Trophoblast cell (in vitro differentiated cells and primary cell): ENCODE data around the gene PPIE.
A peak's percentile ranks its signal among the peaks of the same experiment; 100 is the strongest.

Experiments used
- DNase-seq, 2 donors: peaks; one replicate each; pipeline ENCODE4 v3.0.0-alpha.2; 2016
- H2AFZ ChIP-seq: 2 replicates; pipeline ENCODE4 v1.6.1; 2013; ENCODE audit warnings: low read length, moderate library complexity, mild to moderate bottlenecking; ENCODE audit not compliant: insufficient read depth, poor library complexity
- H2AK5ac ChIP-seq: 2 replicates; pipeline ENCODE4 v1.6.1; 2013; ENCODE audit warnings: mild to moderate bottlenecking, low read length
- H2BK120ac ChIP-seq: 2 replicates; pipeline ENCODE4 v1.6.1; 2013; ENCODE audit warnings: low read length, mild to moderate bottlenecking, moderate library complexity; ENCODE audit not compliant: insufficient read depth, poor library complexity
- H2BK12ac ChIP-seq: 2 replicates; pipeline ENCODE4 v1.6.1; 2013; ENCODE audit warnings: mild to moderate bottlenecking, low read length, moderate library complexity
- H2BK5ac ChIP-seq: 2 replicates; pipeline ENCODE4 v1.6.1; 2013; ENCODE audit warnings: low read length, low read depth, moderate library complexity, mild to moderate bottlenecking; ENCODE audit not compliant: poor library complexity
- H3K14ac ChIP-seq: 2 replicates; pipeline ENCODE4 v1.6.1; 2013; ENCODE audit warnings: mild to moderate bottlenecking, low read length
- H3K18ac ChIP-seq: 2 replicates; pipeline ENCODE4 v1.6.1; 2013; ENCODE audit warnings: mild to moderate bottlenecking, low read length
- H3K23ac ChIP-seq: 2 replicates; pipeline ENCODE4 v1.6.1; 2013; ENCODE audit warnings: low read length
- H3K27ac ChIP-seq: 2 replicates; pipeline ENCODE4 v1.5.1; 2013; ENCODE audit warnings: low read depth, mild to moderate bottlenecking, inconsistent platforms, low read length, moderate library complexity
- H3K27me3 ChIP-seq: 2 replicates; pipeline ENCODE4 v1.6.1; 2013; ENCODE audit warnings: inconsistent platforms, mild to moderate bottlenecking, low read length, moderate library complexity; ENCODE audit not compliant: insufficient read depth
- H3K36me3 ChIP-seq, 2 experiments: 1 replicate in 1 of 2; 2 replicates in 1 of 2; pipeline ENCODE4 v1.6.1; 2013; ENCODE audit warnings: low read length in 2 of 2, mild to moderate bottlenecking in 2 of 2, moderate library complexity in 1 of 2; ENCODE audit not compliant: insufficient read depth in 2 of 2, control insufficient read depth in 1 of 2
- H3K4ac ChIP-seq: 2 replicates; pipeline ENCODE4 v1.6.1; 2013; ENCODE audit warnings: low read depth, mild to moderate bottlenecking, low read length, moderate library complexity
- H3K4me1 ChIP-seq, 2 experiments: 1 replicate in 1 of 2; 2 replicates in 1 of 2; pipeline ENCODE4 v1.6.1; 2013; ENCODE audit warnings: low read length in 2 of 2, mild to moderate bottlenecking in 2 of 2, moderate library complexity in 1 of 2; ENCODE audit not compliant: insufficient read depth in 2 of 2, control insufficient read depth in 1 of 2
- H3K4me2 ChIP-seq: 2 replicates; pipeline ENCODE4 v1.6.1; 2013; ENCODE audit warnings: inconsistent platforms, mild to moderate bottlenecking, low read length, moderate library complexity
- H3K4me3 ChIP-seq: 2 replicates; pipeline ENCODE4 v1.5.1; 2013; ENCODE audit warnings: mild to moderate bottlenecking, low read depth, low read length, inconsistent platforms
- H3K79me1 ChIP-seq: one replicate; pipeline ENCODE4 v1.6.1; 2013; ENCODE audit warnings: low read length
- H3K79me2 ChIP-seq: 2 replicates; pipeline ENCODE4 v1.6.1; 2013; ENCODE audit warnings: low read length, mild to moderate bottlenecking; ENCODE audit not compliant: control insufficient read depth, insufficient read depth, poor library complexity
- H3K9ac ChIP-seq: 2 replicates; pipeline ENCODE4 v1.6.1; 2013; ENCODE audit warnings: mild to moderate bottlenecking, low read length
- H3K9me3 ChIP-seq: 2 replicates; pipeline ENCODE4 v1.6.1; 2013; ENCODE audit warnings: low read depth, mild to moderate bottlenecking, control low read depth, inconsistent platforms, low read length; ENCODE audit not compliant: insufficient read depth
- H4K12ac ChIP-seq: 2 replicates; pipeline ENCODE4 v1.6.1; 2013; ENCODE audit warnings: low read depth, mild to moderate bottlenecking, low read length, moderate library complexity
- H4K8ac ChIP-seq: 2 replicates; pipeline ENCODE4 v1.6.1; 2013; ENCODE audit warnings: low read depth, mild to moderate bottlenecking, low read length, moderate library complexity
- H4K91ac ChIP-seq: one replicate; pipeline ENCODE4 v1.6.1; 2013; ENCODE audit warnings: low read depth, mild to moderate bottlenecking, low read length, moderate library complexity
- WGBS: extraction: QIAGEN DNeasy Blood & Tissue Kit; methylation state at CpG from one replicate; pipeline ENCODE4 v1.1.7; 2013; ENCODE audit warnings: missing lambda C conversion rate; ENCODE audit not compliant: insufficient read length, insufficient coverage; ENCODE audit errors: extremely low coverage; 5-methylcytosine and 5-hydroxymethylcytosine counted together

The PPIE gene

DNA sequence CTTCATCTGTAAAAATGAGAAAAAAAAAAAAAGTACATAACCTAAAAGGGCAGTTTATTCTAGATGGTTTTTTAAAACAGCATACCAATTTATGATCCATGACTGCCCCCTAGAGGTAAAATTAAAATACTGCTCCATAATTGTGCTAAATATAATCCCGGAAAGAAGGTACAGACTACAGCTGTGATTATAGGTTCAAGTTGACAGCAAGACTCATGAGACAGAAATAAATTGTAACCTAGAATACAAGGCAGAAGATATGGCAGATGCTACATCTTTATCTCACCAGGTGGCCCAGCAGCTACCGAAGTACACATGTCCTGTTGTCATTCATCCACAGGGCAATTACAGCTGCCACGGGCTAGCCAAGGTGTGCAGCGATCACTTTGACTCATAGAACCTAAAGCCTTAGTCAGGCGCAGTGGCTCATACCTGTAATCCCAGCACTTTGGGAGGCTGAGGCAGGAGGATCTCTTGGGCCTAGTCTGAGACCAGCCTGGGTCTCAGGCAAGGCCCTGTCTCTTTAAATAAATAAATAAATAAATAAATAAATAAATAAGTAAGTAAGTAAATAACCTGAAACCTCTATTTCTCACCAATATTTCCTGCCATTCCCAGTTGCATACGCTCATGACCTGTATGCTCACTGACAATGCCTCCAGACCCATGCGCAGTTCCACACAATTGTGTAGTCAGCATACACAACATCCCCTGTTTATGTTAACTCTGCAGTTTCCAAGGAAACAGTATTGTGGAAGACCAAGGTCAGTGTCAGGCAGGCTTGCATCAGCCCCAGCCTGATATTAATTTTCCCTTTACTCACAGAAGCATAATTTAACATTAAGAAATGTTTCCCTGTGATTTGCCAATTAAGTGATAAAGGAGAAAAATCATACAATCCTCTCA, 18.3 kb upstream of the PPIE start:
- H3K36me3 ChIP-seq = no peaks in the 10 kb centered on the region
- H4K12ac ChIP-seq = no peak overlapping the region
- no peak overlapping the region for H2BK5ac ChIP-seq
- H3K4me3 ChIP-seq = no peak overlapping the region
- H3K27ac ChIP-seq = no peak overlapping the region
- no peak overlapping the region for H2AK5ac ChIP-seq
- H3K27me3 ChIP-seq = peaks cover 8% of the 10 kb centered on the region
- no peak overlapping the region for H3K23ac ChIP-seq
- no peak overlapping the region for H2BK12ac ChIP-seq
- H2BK120ac ChIP-seq = no peak overlapping the region
- no peak overlapping the region for H3K18ac ChIP-seq
- no peaks in the 10 kb centered on the region for H3K79me1 ChIP-seq
- H3K4me2 ChIP-seq = no peak overlapping the region
- no peak overlapping the region for H3K4ac ChIP-seq
- peak; percentile 8 to 89 for DNase-seq
- H3K79me2 ChIP-seq = no peaks in the 10 kb centered on the region
- H2AFZ ChIP-seq = no peak overlapping the region
- H3K9me3 ChIP-seq = no peaks in the 10 kb centered on the region
- no peak overlapping the region for H4K91ac ChIP-seq
- no peak overlapping the region for H3K9ac ChIP-seq
- H4K8ac ChIP-seq = no peak overlapping the region
- no CpG with 5 or more reads among the region's 7 CpGs for WGBS
- H3K14ac ChIP-seq = no peak overlapping the region
- no peaks in the 10 kb centered on the region for H3K4me1 ChIP-seq

- Histone ChIP-seq H3K4me1 (no peaks in the 10 kb centered on the region), H3K23ac (no peak overlapping the region), H4K12ac (no peak overlapping the region), H2BK12ac (no peak overlapping the region), H2BK120ac (no peak overlapping the region), H3K9me3 (no peaks in the 10 kb centered on the region), H3K27ac (no peak overlapping the region), H3K4me3 (no peak overlapping the region), H3K36me3 (no peaks in the 10 kb centered on the region), H3K27me3 (peaks cover 8% of the 10 kb centered on the region), H3K18ac (no peak overlapping the region), H4K91ac (no peak overlapping the region), H2AFZ (no peak overlapping the region), H3K79me2 (no peaks in the 10 kb centered on the region), H2BK5ac (no peak overlapping the region), H3K4me2 (no peak overlapping the region), H3K79me1 (no peaks in the 10 kb centered on the region), H3K4ac (no peak overlapping the region), H2AK5ac (no peak overlapping the region), H3K14ac (no peak overlapping the region), H3K9ac (no peak overlapping the region), H4K8ac (no peak overlapping the region)
- DNase-seq = no peak
These were observed 17.0 kb upstream of the PPIE start for GRCh38 chr1:39721664-39722063.

- peaks cover 9% of the 10 kb centered on the region for H3K27me3 ChIP-seq
- no peaks in the 10 kb centered on the region for H3K79me1 ChIP-seq
- no peak overlapping the region for H3K4ac ChIP-seq
- H3K79me2 ChIP-seq = no peaks in the 10 kb centered on the region
- no peak overlapping the region for H3K14ac ChIP-seq
- no peak overlapping the region for H4K12ac ChIP-seq
- H2BK12ac ChIP-seq = no peak overlapping the region
- H2BK5ac ChIP-seq = no peak overlapping the region
- H2AFZ ChIP-seq = no peak overlapping the region
- no peak overlapping the region for H2AK5ac ChIP-seq
- no peak overlapping the region for H2BK120ac ChIP-seq
- no peak overlapping the region for H3K27ac ChIP-seq
- H3K9me3 ChIP-seq = no peaks in the 10 kb centered on the region
- H3K23ac ChIP-seq = no peak overlapping the region
- no peak overlapping the region for H3K4me3 ChIP-seq
- no peaks in the 10 kb centered on the region for H3K36me3 ChIP-seq
- no peak overlapping the region for H3K18ac ChIP-seq
- no CpG with 5 or more reads among the region's 2 CpGs for WGBS
- no peak overlapping the region for H3K4me2 ChIP-seq
- no peak overlapping the region for H3K9ac ChIP-seq
- no peak overlapping the region for H4K8ac ChIP-seq
- no peaks in the 10 kb centered on the region for H3K4me1 ChIP-seq
- DNase-seq = peak; percentile 34 to 63
- no peak overlapping the region for H4K91ac ChIP-seq
These were observed 16.2 kb upstream of the PPIE start for GRCh38 chr1:39722495-39722894.

DNA sequence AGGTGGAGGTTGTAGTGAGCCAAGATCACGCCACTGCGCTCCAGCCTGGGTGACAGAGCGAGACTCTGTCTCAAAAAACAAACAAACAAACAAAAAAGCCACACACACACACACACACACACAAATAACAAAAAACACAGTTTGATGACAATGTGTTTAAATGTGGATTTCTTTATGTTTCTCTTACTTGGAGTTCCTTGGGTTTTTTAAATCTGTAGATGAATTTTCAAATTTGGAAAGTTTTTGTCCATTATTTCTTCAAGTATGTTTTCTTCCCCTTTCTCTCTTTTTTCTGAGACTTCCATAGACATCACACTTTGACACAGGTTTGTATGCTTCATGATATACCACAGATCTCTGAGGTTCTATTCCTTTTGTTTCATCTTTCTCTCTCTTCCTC, 12.1 kb upstream of the PPIE start:
- Histone ChIP-seq H2BK120ac (no peak overlapping the region), H3K79me1 (no peaks in the 10 kb centered on the region), H3K4ac (no peak overlapping the region), H3K9me3 (no peaks in the 10 kb centered on the region), H4K8ac (no peak overlapping the region), H3K9ac (no peak overlapping the region), H2AK5ac (no peak overlapping the region), H4K91ac (no peak overlapping the region), H3K18ac (no peak overlapping the region), H3K23ac (no peak overlapping the region), H4K12ac (no peak overlapping the region), H3K27me3 (peaks cover 12% of the 10 kb centered on the region), H3K4me2 (no peak overlapping the region), H3K27ac (no peak overlapping the region), H3K14ac (no peak overlapping the region), H3K4me1 (no peaks in the 10 kb centered on the region), H3K79me2 (no peaks in the 10 kb centered on the region), H2AFZ (no peak overlapping the region), H3K36me3 (no peaks in the 10 kb centered on the region), H2BK5ac (no peak overlapping the region), H2BK12ac (no peak overlapping the region), H3K4me3 (no peak overlapping the region)
- no peak for DNase-seq
- no CpG with 5 or more reads among the region's 3 CpGs for WGBS
